Right cardiac atrium (tissue), 5 donors: ENCODE data around the gene LRFN4. TPM values are rescaled to one million over a fixed set of nuclear protein-coding genes. Genes with fewer than 3 reads are reported as not detected.

Experiments used
- polyA plus RNA-seq: library from polyadenylated mRNA; stranded (reverse); fragments of 200-250 nt; gene quantifications from one replicate; pipeline ENCODE4 v1.2.3, GENCODE V29; 2013
- total RNA-seq, 4 donors: library from RNA; stranded (reverse); fragmentation: NEBNext Ultra II Directional; extraction: Animal tissue kit (Norgen Biotek cat#: 25700); gene quantifications; one replicate each; pipeline ENCODE4 v1.2.1, GENCODE V29; 2021
- donor health status: healthy with polysubstance abuse.
- donor health status: DM: no; HTN: yes; CAD: no.
- donor health status: DM: no; HTN: no; CAD: no.
- donor health status: DM: no; HTN: yes; CAD: no; lungs with severe emphysema.
- donor health status: DM: yes; HTN: yes; CAD: no.

The LRFN4 gene
- total and polyA plus RNA-seq, 5 donors, result 10.8 to 14.6 (median 11.8) TPM

Other genes starting within 250 kb of the LRFN4 start
- 10 to 100 TPM; 30.8 to 45.6 (median 33.6) TPM for gene RBM14, start 240.4 kb upstream of the LRFN4 start, total RNA-seq
- gene RBM14, start 240.4 kb upstream of the LRFN4 start, polyA plus RNA-seq, result 28.1 TPM
- 10 to 100 TPM; 66.9 to 77.9 (median 68.3) TPM for gene RBM4, start 218.4 kb upstream of the LRFN4 start, total RNA-seq
- gene RBM4, start 218.4 kb upstream of the LRFN4 start, polyA plus RNA-seq, result 63.3 TPM
- 10 to 100 TPM in 3 of 4 donors, 1 to 10 TPM in 1; 9.0 to 15.7 (median 12.2) TPM for gene RBM4B, start 179.2 kb upstream of the LRFN4 start, total RNA-seq
- 11.5 TPM for gene RBM4B, start 179.2 kb upstream of the LRFN4 start, polyA plus RNA-seq
- 1 to 10 TPM; 2.3 to 7.0 (median 3.1) TPM for gene SPTBN2, start 127.8 kb upstream of the LRFN4 start, total RNA-seq
- 0.38 TPM for gene SPTBN2, start 127.8 kb upstream of the LRFN4 start, polyA plus RNA-seq
- gene RCE1, start 13.6 kb upstream of the LRFN4 start, total RNA-seq, result 1 to 10 TPM; 5.3 to 9.4 (median 6.8) TPM
- gene RCE1, start 13.6 kb upstream of the LRFN4 start, polyA plus RNA-seq, result 4.8 TPM
- 10 to 100 TPM in 1 of 4 donors, 1 to 10 TPM in 3; 7.2 to 11.0 (median 9.0) TPM for gene PC, start 101.3 kb downstream of the LRFN4 start, total RNA-seq
- gene PC, start 101.3 kb downstream of the LRFN4 start, polyA plus RNA-seq, result 22.6 TPM
- gene C11orf86, start 118.2 kb downstream of the LRFN4 start, total RNA-seq, result not detected
- gene C11orf86, start 118.2 kb downstream of the LRFN4 start, polyA plus RNA-seq, result not detected
- 1 to 10 TPM in 1 of 4 donors, under 1 TPM in 3; 0.11 to 1.4 (median 0.24) TPM for gene SYT12, start 166.1 kb downstream of the LRFN4 start, total RNA-seq
- 0.18 TPM for gene SYT12, start 166.1 kb downstream of the LRFN4 start, polyA plus RNA-seq
- 10 to 100 TPM; 34.2 to 51.0 (median 44.5) TPM for gene RHOD, start 199.8 kb downstream of the LRFN4 start, total RNA-seq
- gene RHOD, start 199.8 kb downstream of the LRFN4 start, polyA plus RNA-seq, result 65.2 TPM